D721Med (cell line): ENCODE measurements around the gene NOS1AP.

Experiments
- DNase-seq: peaks from one replicate; pipeline ENCODE4 v3.0.0; 2011; ENCODE audit warnings: low spot score; ENCODE audit not compliant: insufficient read length
- FAIRE-seq: peaks from 2 replicates; lab custom pipeline; 2011; peaks lifted over from hg19 to GRCh38; lab: Jason Lieb, UNC
- TF ChIP-seq, protein P1 (sequence below): IDR thresholded peaks from 2 replicates; pipeline ENCODE4 v1.5.1; 2012; ENCODE audit warnings: mild to moderate bottlenecking, control low read depth; ENCODE audit not compliant: insufficient read depth; ENCODE audit errors: missing control alignments

NOS1AP gene

DNA sequence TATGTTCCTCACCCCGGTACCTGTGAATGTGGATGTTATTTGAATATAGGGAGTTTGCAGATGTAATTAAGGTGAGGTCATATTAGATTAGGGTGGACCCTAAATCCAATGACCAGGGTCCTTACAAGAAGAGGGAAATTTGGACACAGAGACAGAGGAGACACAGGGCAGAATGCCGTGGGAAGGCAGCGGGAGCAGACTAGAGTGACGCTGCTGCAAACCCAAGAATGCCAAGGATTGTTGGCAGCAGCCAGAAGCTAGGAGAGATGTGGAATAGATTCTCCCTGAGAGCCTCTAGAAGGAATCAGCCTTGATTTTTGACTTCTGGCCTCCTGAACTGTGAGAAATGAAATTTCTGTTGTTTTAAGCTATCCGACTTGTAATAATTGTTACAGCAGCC, 253.5 kb downstream of the NOS1AP start:
- FAIRE-seq = no peak
- TF ChIP-seq, protein P1, sequence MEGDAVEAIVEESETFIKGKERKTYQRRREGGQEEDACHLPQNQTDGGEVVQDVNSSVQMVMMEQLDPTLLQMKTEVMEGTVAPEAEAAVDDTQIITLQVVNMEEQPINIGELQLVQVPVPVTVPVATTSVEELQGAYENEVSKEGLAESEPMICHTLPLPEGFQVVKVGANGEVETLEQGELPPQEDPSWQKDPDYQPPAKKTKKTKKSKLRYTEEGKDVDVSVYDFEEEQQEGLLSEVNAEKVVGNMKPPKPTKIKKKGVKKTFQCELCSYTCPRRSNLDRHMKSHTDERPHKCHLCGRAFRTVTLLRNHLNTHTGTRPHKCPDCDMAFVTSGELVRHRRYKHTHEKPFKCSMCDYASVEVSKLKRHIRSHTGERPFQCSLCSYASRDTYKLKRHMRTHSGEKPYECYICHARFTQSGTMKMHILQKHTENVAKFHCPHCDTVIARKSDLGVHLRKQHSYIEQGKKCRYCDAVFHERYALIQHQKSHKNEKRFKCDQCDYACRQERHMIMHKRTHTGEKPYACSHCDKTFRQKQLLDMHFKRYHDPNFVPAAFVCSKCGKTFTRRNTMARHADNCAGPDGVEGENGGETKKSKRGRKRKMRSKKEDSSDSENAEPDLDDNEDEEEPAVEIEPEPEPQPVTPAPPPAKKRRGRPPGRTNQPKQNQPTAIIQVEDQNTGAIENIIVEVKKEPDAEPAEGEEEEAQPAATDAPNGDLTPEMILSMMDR = no peak
- DNase-seq = no peak

DNA sequence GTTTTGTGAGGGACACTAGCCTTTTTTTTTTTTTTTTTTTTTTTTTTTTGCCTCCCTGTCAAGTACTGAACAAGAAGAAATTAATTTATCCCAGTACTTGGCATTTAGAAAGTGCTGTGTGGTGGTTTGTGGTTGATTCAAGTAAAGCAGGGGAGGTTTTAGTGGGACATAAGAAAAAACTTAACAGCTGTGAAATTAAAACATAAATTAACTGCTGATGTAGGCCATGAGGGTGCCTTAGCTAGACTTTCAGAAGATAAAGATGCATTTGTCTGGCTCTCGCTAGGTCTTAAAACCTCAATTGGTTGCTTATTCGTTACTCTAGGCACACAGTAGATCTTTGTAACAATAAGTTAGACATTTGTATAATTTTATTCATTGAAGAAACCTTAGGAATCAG, 254.9 kb downstream of the NOS1AP start:
- DNase-seq (no peak), FAIRE-seq (peak; percentile 51)
- TF ChIP-seq, protein P1 = no peak

DNA sequence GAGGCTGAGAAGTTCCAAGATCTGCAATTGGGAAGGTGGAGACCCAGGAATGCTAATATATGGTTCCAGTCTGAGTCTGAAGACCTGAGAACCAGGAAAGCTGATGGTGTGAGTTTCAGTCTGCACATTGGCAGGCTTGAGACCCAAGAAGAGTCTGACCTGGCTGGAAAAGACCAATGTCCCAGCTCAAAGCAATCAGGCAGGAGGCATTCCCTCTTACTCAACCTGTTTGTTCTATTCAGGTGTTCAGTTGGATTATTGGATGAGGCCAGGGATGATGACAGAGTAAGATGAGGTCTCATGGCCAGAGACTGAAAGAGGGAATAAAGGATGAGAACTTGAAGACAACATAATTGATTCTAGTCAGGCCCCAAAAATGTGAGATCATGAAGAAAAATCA, 257.1 kb downstream of the NOS1AP start:
- FAIRE-seq = no peak
- TF ChIP-seq, protein P1 = no peak
- no peak for DNase-seq

DNA sequence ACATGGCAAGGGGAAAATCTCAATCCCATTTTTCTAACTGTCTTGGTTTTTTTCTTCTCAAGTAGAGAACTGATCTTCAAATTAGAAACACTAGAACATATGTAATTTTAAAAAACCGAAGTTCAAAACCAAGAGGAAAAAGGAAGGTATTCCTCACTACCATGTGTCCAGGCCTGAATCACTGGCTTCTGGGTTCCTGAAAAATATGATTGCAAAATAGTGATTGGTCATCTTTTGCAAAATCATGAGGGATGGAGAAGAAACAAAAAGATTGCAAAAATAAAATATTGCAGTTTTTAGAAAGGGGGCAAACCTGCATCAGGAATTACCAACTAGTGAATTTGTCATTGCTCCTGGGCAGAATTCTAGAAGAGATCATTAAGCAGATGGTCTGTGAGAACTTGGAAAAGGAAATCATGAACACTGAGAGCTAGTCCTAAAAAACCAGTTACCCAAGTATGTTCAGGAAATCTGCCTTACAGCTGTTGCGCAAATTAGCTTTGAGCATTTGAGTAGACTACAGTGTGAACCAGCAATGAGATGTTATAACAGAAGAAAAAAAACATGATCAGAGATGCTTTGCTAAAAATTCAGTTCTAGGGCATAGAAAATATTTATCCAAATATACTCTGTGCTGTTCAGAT, 257.8 kb downstream of the NOS1AP start:
- DNase-seq (no peak), FAIRE-seq (peak; percentile 16)
- TF ChIP-seq, protein P1 = no peak

DNA sequence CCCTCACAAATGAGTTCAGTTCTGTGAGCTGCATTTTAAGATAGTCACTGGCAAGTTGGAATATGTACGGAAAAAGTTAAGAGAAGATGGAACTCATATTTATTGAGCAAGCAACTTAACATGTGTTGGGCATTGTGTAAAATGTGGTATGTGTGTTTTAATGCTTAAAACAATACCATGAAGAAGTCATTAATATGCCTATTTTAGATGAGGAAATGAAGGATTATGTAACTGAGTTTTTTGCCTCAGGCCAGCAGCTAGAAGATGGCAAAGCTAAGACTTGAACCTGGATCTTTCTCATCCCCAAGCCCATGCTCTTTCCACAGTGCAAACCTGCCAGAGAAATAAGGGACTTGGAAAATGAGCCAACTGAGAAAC, 258.3 kb downstream of the NOS1AP start:
- TF ChIP-seq, protein P1 = no peak
- FAIRE-seq (no peak), DNase-seq (no peak)

DNA sequence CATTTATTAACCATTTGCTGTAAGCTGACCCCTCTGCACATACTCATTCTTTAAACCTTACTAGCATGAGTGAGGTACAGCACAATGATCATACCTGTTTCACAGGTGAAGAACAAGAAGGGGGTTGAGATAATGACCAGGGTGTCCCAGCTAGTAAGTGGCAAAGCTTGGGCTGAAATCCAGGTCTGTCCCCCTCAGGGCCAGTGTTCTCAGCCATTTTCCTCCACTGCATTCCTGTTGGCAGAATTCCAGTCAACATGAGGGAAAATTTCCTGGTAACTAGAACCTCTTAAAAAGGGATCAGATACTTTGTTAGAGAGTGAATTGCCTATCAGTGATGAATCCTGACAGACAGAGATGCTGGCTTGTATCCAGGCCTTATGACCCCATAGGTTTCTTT, 259.0 kb downstream of the NOS1AP start:
- FAIRE-seq (no peak), DNase-seq (no peak)
- TF ChIP-seq, protein P1 = no peak

DNA sequence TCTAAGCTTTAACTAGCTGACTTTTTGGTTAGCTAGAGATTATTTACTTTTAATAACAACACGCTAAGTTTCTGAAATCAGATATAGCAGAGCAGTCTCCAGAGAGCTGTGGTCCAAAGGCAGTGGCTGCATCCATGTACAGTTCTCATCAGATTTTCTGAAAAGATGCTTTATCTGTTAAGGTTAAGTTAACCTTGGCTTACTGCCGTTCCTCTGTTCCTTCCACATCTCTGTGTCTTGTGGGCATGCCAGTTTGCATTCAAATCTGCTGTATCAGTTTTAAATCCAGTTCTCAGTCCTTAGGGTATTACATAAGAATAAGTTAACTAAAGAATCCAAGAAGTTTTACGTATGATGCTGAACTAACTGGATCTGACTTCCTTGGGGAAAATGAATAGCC, 260.3 kb downstream of the NOS1AP start:
- DNase-seq (no peak), FAIRE-seq (no peak)
- TF ChIP-seq, protein P1 = no peak
